Stomach (tissue), 4 donors: ENCODE measurements around the gene NDFIP2.

Experiments
- CTCF ChIP-seq, 7 experiments: fragments of 450-650 bp in 4 of 7; fragments of 200-600 bp in 3 of 7; sonication (generic) in 3 of 7; IDR thresholded peaks; one replicate each; pipeline ENCODE4 v1.5.1; 2016 to 2019; ENCODE audit warnings: antibody characterized with exemption in 7 of 7, control low read depth in 2 of 7, mild to moderate bottlenecking in 1 of 7
- POLR2A ChIP-seq, 4 donors: fragments of 450-650 bp; IDR thresholded peaks; one replicate each; pipeline ENCODE4 v1.6.1; 2016; ENCODE audit warnings: antibody characterized with exemption in 4 of 4, control low read depth in 2 of 4, mild to moderate bottlenecking in 1 of 4, moderate library complexity in 1 of 4

DNA sequence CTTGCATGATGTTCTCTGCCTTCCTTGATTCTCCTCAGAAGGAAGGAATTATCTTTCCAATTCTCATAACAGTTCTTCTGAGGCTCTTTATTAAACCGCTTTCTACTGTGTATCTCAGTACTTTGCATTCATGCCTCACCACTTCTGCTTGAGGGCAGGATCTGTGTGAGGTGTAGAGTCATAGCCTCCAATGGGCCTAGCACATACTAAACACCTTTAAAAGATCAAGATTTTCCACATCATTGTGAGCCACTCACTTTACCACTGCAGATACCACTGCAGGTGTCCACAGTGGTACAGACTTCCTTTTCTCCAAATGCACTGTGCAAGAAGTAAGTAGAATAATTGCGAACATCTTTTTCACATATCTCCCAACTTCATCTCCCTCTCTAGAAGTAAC lies 76.7 kb downstream of the NDFIP2 start:
- TF ChIP-seq CTCF (IDR thresholded peaks at IDR 0.05): no peak
- TF ChIP-seq POLR2A (IDR thresholded peaks at IDR 0.05): no peak
